HepG2 (cell line): ENCODE measurements around the gene ACSM3. TPM values are rescaled to one million over a fixed set of nuclear protein-coding genes. Genes with fewer than 3 reads are reported as not detected.

Source experiments
- BRCA1 ChIP-seq: sonication (generic); formaldehyde crosslinking; IDR thresholded peaks from 2 replicates; pipeline ENCODE4 v1.4.0; 2020; ENCODE audit warnings: missing genetic modification reagents
- CEBPG ChIP-seq: IDR thresholded peaks from 2 replicates; pipeline ENCODE4 v1.6.1; 2016
- CTCF ChIP-seq: sonication (generic); formaldehyde crosslinking; IDR thresholded peaks from 2 replicates; pipeline ENCODE4 v1.5.0; 2020; ENCODE audit warnings: mild to moderate bottlenecking, missing genetic modification reagents, moderate library complexity
- DNMT3B ChIP-seq: conservative IDR thresholded peaks from 2 replicates; pipeline ENCODE4 v1.6.1; 2016; ENCODE audit warnings: missing biosample characterization, control low read depth
- FOXJ3 ChIP-seq: sonication (generic); formaldehyde crosslinking; IDR thresholded peaks from 2 replicates; pipeline ENCODE4 v1.4.0; 2020; ENCODE audit warnings: missing genetic modification reagents, mild to moderate bottlenecking, borderline replicate concordance
- GTF2F1 ChIP-seq: fragments of 150-350 bp; IDR thresholded peaks from 2 replicates; pipeline ENCODE4 v1.6.1; 2014; ENCODE audit warnings: low read length
- GZF1 ChIP-seq: sonication (generic); formaldehyde crosslinking; IDR thresholded peaks from 2 replicates; pipeline ENCODE4 v1.5.1; 2020; ENCODE audit warnings: mild to moderate bottlenecking, missing genetic modification reagents
- HMG20A ChIP-seq: IDR thresholded peaks from 2 replicates; pipeline ENCODE4 v1.6.1; 2016; ENCODE audit warnings: borderline replicate concordance
- HMGXB4 ChIP-seq, 2 experiments: sonication (generic) in 1 of 2; formaldehyde crosslinking in 1 of 2; IDR thresholded peaks; 2 replicates each; pipeline versions ENCODE4 v1.4.0 to v1.6.1; 2018 to 2020; ENCODE audit warnings: missing genetic modification reagents in 2 of 2, borderline replicate concordance in 1 of 2, low read depth in 1 of 2, mild to moderate bottlenecking in 1 of 2, missing biosample characterization in 1 of 2
- HOXA5 ChIP-seq: sonication (generic); formaldehyde crosslinking; IDR thresholded peaks from 2 replicates; pipeline ENCODE4 v1.4.0; 2020; ENCODE audit warnings: missing genetic modification reagents
- IRF2 ChIP-seq: IDR thresholded peaks from 2 replicates; pipeline ENCODE4 v1.6.1; 2018; ENCODE audit warnings: missing genetic modification reagents, missing compliant biosample characterization
- JDP2 ChIP-seq: sonication (generic); formaldehyde crosslinking; IDR thresholded peaks from 2 replicates; pipeline ENCODE4 v1.8.1; 2022; ENCODE audit warnings: missing genetic modification reagents, borderline replicate concordance
- KMT2B ChIP-seq: IDR thresholded peaks from 2 replicates; pipeline ENCODE4 v1.6.1; 2016; ENCODE audit warnings: missing genetic modification reagents, missing compliant biosample characterization
- MAZ ChIP-seq, 2 experiments: sonication (generic) in 1 of 2; formaldehyde crosslinking in 1 of 2; IDR thresholded peaks; 2 replicates each; pipeline versions ENCODE4 v1.5.0 to v1.6.1; 2012 to 2020; ENCODE audit warnings: low read depth in 2 of 2, mild to moderate bottlenecking in 2 of 2, borderline replicate concordance in 1 of 2, improper control_type of control experiment in 1 of 2, low read length in 1 of 2, missing genetic modification reagents in 1 of 2, moderate library complexity in 1 of 2
- MBNL3 ChIP-seq: fragments of 250-450 bp; sonication (Bioruptor Pico); conservative IDR thresholded peaks from 2 replicates; pipeline ENCODE4 v1.8.0; 2022; ENCODE audit warnings: mild to moderate bottlenecking, inconsistent platforms
- SP140L ChIP-seq: sonication (generic); formaldehyde crosslinking; IDR thresholded peaks from 2 replicates; pipeline ENCODE4 v1.4.0; 2020; ENCODE audit warnings: missing genetic modification reagents, borderline replicate concordance
- YEATS2 ChIP-seq: sonication (generic); formaldehyde crosslinking; IDR thresholded peaks from 2 replicates; pipeline ENCODE4 v1.4.0; 2020; ENCODE audit warnings: missing genetic modification reagents, borderline replicate concordance
- ZFP90 ChIP-seq: sonication (generic); formaldehyde crosslinking; IDR thresholded peaks from 2 replicates; pipeline ENCODE4 v1.8.0; 2022; ENCODE audit warnings: missing genetic modification reagents, mild to moderate bottlenecking, inconsistent platforms, borderline replicate concordance
- ZNF224 ChIP-seq: sonication (generic); formaldehyde crosslinking; IDR thresholded peaks from 2 replicates; pipeline ENCODE4 v1.5.0; 2020; ENCODE audit warnings: mild to moderate bottlenecking, missing genetic modification reagents
- ZNF264 ChIP-seq: sonication (generic); formaldehyde crosslinking; IDR thresholded peaks from 2 replicates; pipeline ENCODE4 v1.4.0; 2020; ENCODE audit warnings: missing genetic modification reagents
- ZNF3 ChIP-seq: IDR thresholded peaks from 2 replicates; pipeline ENCODE4 v1.7.0; 2017; ENCODE audit warnings: inconsistent platforms
- ZNF350 ChIP-seq: sonication (generic); formaldehyde crosslinking; IDR thresholded peaks from 2 replicates; pipeline ENCODE4 v1.4.0; 2020; ENCODE audit warnings: mild to moderate bottlenecking, low read depth, missing genetic modification reagents, borderline replicate concordance
- ZNF367 ChIP-seq: sonication (generic); formaldehyde crosslinking; IDR thresholded peaks from 2 replicates; pipeline ENCODE4 v1.4.0; 2020; ENCODE audit warnings: missing genetic modification reagents, borderline replicate concordance
- ZNF44 ChIP-seq: sonication (generic); formaldehyde crosslinking; IDR thresholded peaks from 2 replicates; pipeline ENCODE4 v1.5.1; 2020; ENCODE audit warnings: mild to moderate bottlenecking, missing genetic modification reagents
- ZNF496 ChIP-seq: sonication (generic); formaldehyde crosslinking; IDR thresholded peaks from 2 replicates; pipeline ENCODE4 v1.8.1; 2023; ENCODE audit warnings: mild to moderate bottlenecking, moderate library complexity, missing genetic modification reagents; ENCODE audit not compliant: insufficient replicate concordance
- ZNF607 ChIP-seq: sonication (generic); formaldehyde crosslinking; IDR thresholded peaks from 2 replicates; pipeline ENCODE4 v1.5.1; 2020; ENCODE audit warnings: missing genetic modification reagents, mild to moderate bottlenecking, borderline replicate concordance
- ZNF790 ChIP-seq: sonication (generic); formaldehyde crosslinking; IDR thresholded peaks from 2 replicates; pipeline ENCODE4 v1.8.0; 2022; ENCODE audit warnings: missing genetic modification reagents, mild to moderate bottlenecking, borderline replicate concordance
- ZSCAN20 ChIP-seq: sonication (generic); formaldehyde crosslinking; IDR thresholded peaks from 2 replicates; pipeline ENCODE4 v1.4.0; 2020; ENCODE audit warnings: missing genetic modification reagents, mild to moderate bottlenecking, borderline replicate concordance
- polyA plus RNA-seq, 8 experiments: library from polyadenylated mRNA; depleted of rRNA in 3 of 8; stranded (reverse) in 7 of 8; unstranded in 1 of 8; fragments of >200 nt; fragmentation: Illumina TruSeq in 4 of 8; extraction: Trizol in 4 of 8; gene quantifications; 2 replicates each; pipeline versions ENCODE4 v1.2.1 to v1.2.3, GENCODE V29; 2011 to 2016; ENCODE audit warnings: low read depth in 4 of 8, missing spikeins in 1 of 8, mixed read lengths in 1 of 8; ENCODE audit not compliant: insufficient read depth in 1 of 8
- total RNA-seq, 5 experiments: library from RNA; depleted of rRNA; stranded (reverse); fragments of >200 nt; fragmentation: Illumina TruSeq; extraction: Trizol; gene quantifications; 2 replicates each; pipeline ENCODE4 v1.2.3, GENCODE V29; 2016; ENCODE audit warnings: low read depth in 1 of 5

ACSM3 gene
- total and polyA plus RNA-seq, 2 of the 13 experiments (the other 11 are each of a cell fraction or from before 2014, with no cell fraction given) = 74.0 to 108 TPM

GRCh38 chr16:20774703-20775362 is 11.0 kb downstream of the ACSM3 start (continued):
- TF ChIP-seq HMGXB4 (CRISPR knock-in tag; IDR thresholded peaks at IDR 0.05; ENCODE audit: borderline replicate concordance in 1 of 2, low read depth in 1 of 2) (peak in 1 of 2 experiments; percentile 69; a peak in 2 of 4 replicates), CTCF (CRISPR knock-in tag) (peak; percentile 97), ZFP90 (CRISPR knock-in tag) (no peak), HMG20A (CRISPR knock-in tag) (no peak), FOXJ3 (CRISPR knock-in tag) (no peak), ZSCAN20 (CRISPR knock-in tag) (no peak), ZNF3 (CRISPR knock-in tag) (no peak), BRCA1 (CRISPR knock-in tag) (no peak), ZNF264 (CRISPR knock-in tag) (no peak), ZNF44 (CRISPR knock-in tag) (no peak), ZNF367 (CRISPR knock-in tag) (no peak), ZNF607 (CRISPR knock-in tag) (peak; percentile 53; the same call in 1 of the 2 replicates), MAZ (IDR thresholded peaks at IDR 0.05; ENCODE audit: borderline replicate concordance, low read depth, low read length) (no peak), MAZ (CRISPR knock-in tag; IDR thresholded peaks at IDR 0.05; ENCODE audit: low read depth) (no peak), ZNF790 (no peak), JDP2 (no peak), GZF1 (CRISPR knock-in tag) (no peak), SP140L (no peak), HOXA5 (CRISPR knock-in tag) (no peak), DNMT3B (CRISPR knock-in tag) (no peak), CEBPG (CRISPR knock-in tag) (no peak), GTF2F1 (no peak), YEATS2 (CRISPR knock-in tag) (no peak), ZNF224 (no peak), IRF2 (CRISPR knock-in tag) (no peak), MBNL3 (CRISPR knock-in tag) (no peak), ZNF496 (no peak), ZNF350 (CRISPR knock-in tag) (no peak), KMT2B (CRISPR knock-in tag) (no peak)
